HepG2 (cell line): ENCODE results near the gene PIGX. TPM values are rescaled to one million over a fixed set of nuclear protein-coding genes. Genes with fewer than 3 reads are reported as not detected.

ENCODE experiments used
- AHDC1 ChIP-seq: sonication (generic); formaldehyde crosslinking; IDR thresholded peaks from 2 replicates; pipeline ENCODE4 v1.5.1; 2020; ENCODE audit warnings: mild to moderate bottlenecking, missing genetic modification reagents, borderline replicate concordance
- CBX2 ChIP-seq, 2 experiments: fragments of 200-600 bp in 1 of 2; sonication (generic); formaldehyde crosslinking in 1 of 2; IDR thresholded peaks; 2 replicates each; pipeline versions ENCODE4 v1.7.0 to v1.8.1; 2018 to 2022; ENCODE audit warnings: low read depth in 2 of 2, low read length in 1 of 2, mild to moderate bottlenecking in 1 of 2, missing genetic modification reagents in 1 of 2
- CCAR2 ChIP-seq: fragments of 200-400 bp; formaldehyde crosslinking; optimal IDR thresholded peaks from 2 replicates; pipeline ENCODE3; 2018; ENCODE audit warnings: low read depth, mild to moderate bottlenecking, low read length, moderate library complexity
- EP300 ChIP-seq, 3 experiments: sonication (generic) in 1 of 3; formaldehyde crosslinking in 1 of 3; IDR thresholded peaks; 2 replicates each; pipeline versions ENCODE4 v1.5.1 to v1.6.1; 2011 to 2020; ENCODE audit warnings: low read depth in 2 of 3, low read length in 2 of 3, borderline replicate concordance in 1 of 3, improper control_type of control experiment in 1 of 3, mild to moderate bottlenecking in 1 of 3, missing genetic modification reagents in 1 of 3, moderate library complexity in 1 of 3
- LBX2 ChIP-seq: sonication (generic); formaldehyde crosslinking; IDR thresholded peaks from 2 replicates; pipeline ENCODE4 v1.5.0; 2020; ENCODE audit warnings: missing genetic modification reagents, mild to moderate bottlenecking, borderline replicate concordance
- MEIS1 ChIP-seq: sonication (generic); formaldehyde crosslinking; IDR thresholded peaks from 2 replicates; pipeline ENCODE4 v1.9.0; 2021; ENCODE audit warnings: mild to moderate bottlenecking, missing genetic modification reagents, moderate library complexity, borderline replicate concordance
- TCF12 ChIP-seq, 2 experiments: fragments of 450-650 bp in 1 of 2; sonication (generic) in 1 of 2; formaldehyde crosslinking in 1 of 2; IDR thresholded peaks; 2 replicates each; pipeline versions ENCODE4 v1.6.1 to v1.8.0; 2017 to 2022; ENCODE audit warnings: antibody characterized with exemption in 1 of 2, mild to moderate bottlenecking in 1 of 2, missing genetic modification reagents in 1 of 2, moderate library complexity in 1 of 2
- TFAP4 ChIP-seq: sonication (generic); IDR thresholded peaks from 2 replicates; pipeline ENCODE4 v1.6.1; 2016; ENCODE audit warnings: low read depth, borderline replicate concordance
- ZFP41 ChIP-seq: sonication (generic); formaldehyde crosslinking; IDR thresholded peaks from 2 replicates; pipeline ENCODE4 v1.4.0; 2020; ENCODE audit warnings: mild to moderate bottlenecking, missing genetic modification reagents, borderline replicate concordance
- ZNF318 ChIP-seq: sonication (generic); formaldehyde crosslinking; IDR thresholded peaks from 2 replicates; pipeline ENCODE4 v1.4.0; 2020; ENCODE audit warnings: mild to moderate bottlenecking, missing genetic modification reagents
- ZNF780A ChIP-seq: sonication (generic); formaldehyde crosslinking; IDR thresholded peaks from 2 replicates; pipeline ENCODE4 v1.8.0; 2022; ENCODE audit warnings: mild to moderate bottlenecking, missing genetic modification reagents, moderate library complexity
- polyA plus RNA-seq, 8 experiments: library from polyadenylated mRNA; depleted of rRNA in 3 of 8; stranded (reverse) in 7 of 8; unstranded in 1 of 8; fragments of >200 nt; fragmentation: Illumina TruSeq in 4 of 8; extraction: Trizol in 4 of 8; gene quantifications; 2 replicates each; pipeline versions ENCODE4 v1.2.1 to v1.2.3, GENCODE V29; 2011 to 2016; ENCODE audit warnings: low read depth in 4 of 8, missing spikeins in 1 of 8, mixed read lengths in 1 of 8; ENCODE audit not compliant: insufficient read depth in 1 of 8
- total RNA-seq, 5 experiments: library from RNA; depleted of rRNA; stranded (reverse); fragments of >200 nt; fragmentation: Illumina TruSeq; extraction: Trizol; gene quantifications; 2 replicates each; pipeline ENCODE4 v1.2.3, GENCODE V29; 2016; ENCODE audit warnings: low read depth in 1 of 5

The PIGX gene
- total and polyA plus RNA-seq, 2 of the 13 experiments (the other 11 are each of a cell fraction or from before 2014, with no cell fraction given): 13.2 to 21.3 TPM

- TF ChIP-seq TCF12 (IDR thresholded peaks at IDR 0.05) (no peak), TCF12 (CRISPR knock-in tag; IDR thresholded peaks at IDR 0.05) (no peak), CCAR2 (no peak), MEIS1 (CRISPR knock-in tag) (no peak), ZNF318 (CRISPR knock-in tag) (no peak), EP300 (IDR thresholded peaks at IDR 0.05; ENCODE audit: low read depth in 2 of 2, low read length in 2 of 2) (no peak), EP300 (CRISPR knock-in tag; IDR thresholded peaks at IDR 0.05; ENCODE audit: borderline replicate concordance) (no peak), ZFP41 (CRISPR knock-in tag) (no peak), TFAP4 (peak; percentile 88; the same call in 1 of the 2 replicates), ZNF780A (CRISPR knock-in tag) (no peak), LBX2 (CRISPR knock-in tag) (no peak), AHDC1 (no peak), CBX2 (IDR thresholded peaks at IDR 0.05; ENCODE audit: low read depth, low read length) (no peak), CBX2 (CRISPR knock-in tag; IDR thresholded peaks at IDR 0.05; ENCODE audit: low read depth) (no peak)
Observed at GRCh38 chr3:196711838-196712513, at the start of gene PIGX, which contains the start of gene CEP19 (continued).
